ENCODE measurements around the gene NME7.

Gene NME7

DNA sequence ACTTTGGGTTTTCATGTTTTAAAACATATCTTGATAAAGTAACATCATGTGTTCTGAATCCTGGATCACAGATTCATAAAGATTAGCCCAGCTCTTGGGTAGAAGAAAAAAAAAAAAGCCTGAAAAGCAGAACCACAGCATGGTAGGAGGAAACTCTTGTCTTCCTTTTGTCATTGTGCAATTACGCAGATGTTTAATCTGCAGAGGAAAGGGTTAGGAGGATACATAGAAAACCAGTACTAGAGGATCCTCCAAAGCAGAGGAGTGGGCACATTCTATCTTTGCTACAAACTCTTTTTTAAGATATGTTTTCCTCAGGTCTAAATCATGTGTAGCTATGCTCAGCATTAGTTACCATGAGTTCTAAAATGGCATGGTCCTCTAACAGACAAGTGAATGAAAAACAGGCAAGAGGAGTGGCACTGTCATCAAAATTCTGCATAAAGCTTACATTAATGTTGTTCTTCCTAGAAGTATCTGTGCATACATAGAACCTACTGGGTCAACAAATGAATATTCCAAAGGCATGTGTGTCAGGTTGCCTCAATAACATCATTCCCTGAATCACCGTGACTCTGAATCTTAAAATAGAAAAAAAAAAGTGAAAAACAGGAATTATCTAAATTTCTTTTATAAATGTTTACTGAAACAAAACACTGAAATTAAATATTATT is 107.0 kb downstream of the NME7 start:
- H3K4me3 ChIP-seq (ENCODE audit: low read depth, low read length) = no peak overlapping the region
- no peaks in the 10 kb centered on the region for H3K27me3 ChIP-seq
- H3K36me3 ChIP-seq = no peaks in the 10 kb centered on the region
- no peak for TF ChIP-seq CTCF (IDR thresholded peaks at IDR 0.05; ENCODE audit: low read depth, low read length)
- no peak for DNase-seq
- H3K4me1 ChIP-seq = no peaks in the 10 kb centered on the region
- H3K9me3 ChIP-seq = no peaks in the 10 kb centered on the region

DNA sequence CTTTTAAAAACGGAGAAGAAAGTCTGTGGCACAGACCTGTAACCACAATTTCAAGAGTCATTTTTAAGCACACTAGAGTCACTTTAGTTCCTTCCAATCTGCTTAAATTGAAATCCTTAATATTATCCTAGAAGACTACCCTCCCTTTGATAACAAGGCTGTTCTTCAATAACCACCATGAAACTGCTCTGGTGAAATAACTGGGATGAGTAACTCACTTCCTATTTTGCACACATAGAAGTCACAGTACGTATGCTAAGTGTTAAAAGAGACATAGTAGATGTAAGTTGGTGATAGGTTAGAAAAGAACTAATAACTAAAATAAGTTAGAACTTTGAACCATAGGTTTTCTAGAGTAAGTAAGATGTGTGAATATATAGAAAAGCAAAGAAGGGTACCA is 107.8 kb downstream of the NME7 start:
- DNase-seq = no peak

DNA sequence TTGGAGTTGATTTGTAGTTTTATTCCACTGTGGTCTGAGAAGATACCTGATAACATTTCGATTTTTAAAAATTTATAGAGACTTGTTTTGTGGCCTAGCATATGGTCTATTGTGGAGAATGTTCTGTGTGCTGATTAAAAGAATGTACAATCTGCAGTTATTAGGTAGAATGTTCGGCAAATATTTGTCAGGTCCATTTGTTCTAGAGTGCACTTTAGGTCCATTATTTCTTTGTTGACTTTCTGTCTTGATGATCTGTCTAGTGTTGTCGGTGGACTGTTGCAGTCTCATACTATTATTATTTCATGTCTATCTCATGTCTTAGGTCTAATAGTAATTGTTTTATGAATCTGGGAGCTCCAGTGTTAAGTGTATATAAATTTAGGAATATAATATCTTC is 116.8 kb downstream of the NME7 start:
- no peak for TF ChIP-seq CTCF (IDR thresholded peaks at IDR 0.05; ENCODE audit: low read depth, low read length)
- no peaks in the 10 kb centered on the region for H3K36me3 ChIP-seq
- H3K27me3 ChIP-seq = no peaks in the 10 kb centered on the region
- no peaks in the 10 kb centered on the region for H3K9me3 ChIP-seq
- no peak for DNase-seq
- H3K4me1 ChIP-seq = no peaks in the 10 kb centered on the region
- H3K4me3 ChIP-seq (ENCODE audit: low read depth, low read length) = no peak overlapping the region

More for the DNA sequence above, 107.8 kb downstream of the NME7 start:
- no peak for TF ChIP-seq CTCF (IDR thresholded peaks at IDR 0.05; ENCODE audit: low read depth, low read length)
- Histone ChIP-seq H3K27me3 (no peaks in the 10 kb centered on the region), H3K9me3 (no peaks in the 10 kb centered on the region), H3K36me3 (no peaks in the 10 kb centered on the region), H3K4me1 (no peaks in the 10 kb centered on the region), H3K4me3 (ENCODE audit: low read depth, low read length) (no peak overlapping the region)

DNA sequence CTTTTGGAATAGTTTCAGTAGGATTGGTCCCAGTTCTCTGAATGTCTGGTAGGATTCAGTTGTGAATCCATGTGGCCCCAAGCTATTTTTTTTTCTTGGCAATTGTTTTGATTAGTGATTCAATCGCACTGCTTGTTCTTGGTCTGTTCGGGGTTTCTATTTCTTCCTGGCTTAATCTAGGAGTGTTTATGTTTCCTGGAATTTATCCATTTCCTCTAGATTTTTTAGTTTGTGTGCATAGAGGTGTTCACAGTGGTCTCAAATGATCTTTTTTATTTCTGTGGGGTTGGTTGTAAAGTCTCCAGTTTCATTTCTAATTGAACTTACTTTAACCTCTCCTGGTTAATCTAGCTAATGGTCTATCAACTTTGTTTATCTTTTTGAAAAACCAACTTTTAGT is 117.6 kb downstream of the NME7 start:
- H3K36me3 ChIP-seq = no peaks in the 10 kb centered on the region
- no peaks in the 10 kb centered on the region for H3K27me3 ChIP-seq
- no peaks in the 10 kb centered on the region for H3K4me1 ChIP-seq
- TF ChIP-seq CTCF (IDR thresholded peaks at IDR 0.05; ENCODE audit: low read depth, low read length) = no peak
- H3K4me3 ChIP-seq (ENCODE audit: low read depth, low read length) = no peak overlapping the region
- no peak for DNase-seq
- H3K9me3 ChIP-seq = no peaks in the 10 kb centered on the region

GRCh38 chr1:169249611-169250010 is 118.0 kb downstream of the NME7 start:
- DNase-seq = no peak
- no peaks in the 10 kb centered on the region for H3K4me1 ChIP-seq
- no peaks in the 10 kb centered on the region for H3K9me3 ChIP-seq
- no peaks in the 10 kb centered on the region for H3K27me3 ChIP-seq
- H3K36me3 ChIP-seq = no peaks in the 10 kb centered on the region
- TF ChIP-seq CTCF (IDR thresholded peaks at IDR 0.05; ENCODE audit: low read depth, low read length) = no peak
- no peak overlapping the region for H3K4me3 ChIP-seq (ENCODE audit: low read depth, low read length)

- H3K4me1 ChIP-seq = no peaks in the 10 kb centered on the region
- H3K36me3 ChIP-seq = no peaks in the 10 kb centered on the region
- no peaks in the 10 kb centered on the region for H3K27me3 ChIP-seq
- no peak overlapping the region for H3K4me3 ChIP-seq (ENCODE audit: low read depth, low read length)
- TF ChIP-seq CTCF (IDR thresholded peaks at IDR 0.05; ENCODE audit: low read depth, low read length) = no peak
- no peak for DNase-seq
- no peaks in the 10 kb centered on the region for H3K9me3 ChIP-seq
Observed at GRCh38 chr1:169245706-169246105, 121.9 kb downstream of the NME7 start.
